BJ (cell line): ENCODE results near the gene PPP6R3. TPM values are rescaled to one million over a fixed set of nuclear protein-coding genes. Genes with fewer than 3 reads are reported as not detected.

Source experiments
- CTCF ChIA-PET: fragments of 350-600 bp; formaldehyde crosslinking; extraction: SDS; loops from one replicate; lab custom pipeline; 2021; ENCODE audit warnings: antibody characterized with exemption, inconsistent platforms; lab: Yijun Ruan, JAX
- POLR2A ChIA-PET: fragments of 300-600 bp; sonication (Branson Sonifier 250); formaldehyde crosslinking; extraction: SDS; loops from one replicate; lab custom pipeline; 2021; ENCODE audit warnings: antibody characterized with exemption; lab: Charles Lee
- DNase-seq: peaks from one replicate; pipeline ENCODE4 v3.0.0-alpha.2; 2011; ENCODE audit warnings: low read depth
- H3K27me3 ChIP-seq: 2 replicates; pipeline ENCODE4 v1.6.0; 2011; ENCODE audit warnings: low read length; ENCODE audit not compliant: control insufficient read depth, insufficient read depth
- H3K36me3 ChIP-seq: 2 replicates; pipeline ENCODE4 v1.5.1; 2011; ENCODE audit warnings: low read length; ENCODE audit not compliant: control insufficient read depth, insufficient read depth
- H3K4me3 ChIP-seq: 2 replicates; pipeline ENCODE4 v1.5.1; 2011; ENCODE audit warnings: low read depth, mild to moderate bottlenecking, control low read depth, low read length
- CTCF ChIP-seq: IDR thresholded peaks from 2 replicates; pipeline ENCODE4 v1.5.1; 2011; ENCODE audit warnings: low read depth, mild to moderate bottlenecking, control low read depth, inconsistent platforms, low read length, moderate library complexity; ENCODE audit not compliant: insufficient read depth
- polyA plus RNA-seq: library from polyadenylated mRNA; depleted of rRNA; stranded (reverse); fragments of >200 nt; gene quantifications from 2 replicates; pipeline ENCODE4 v1.2.3, GENCODE V29; 2011

The PPP6R3 gene
- polyA plus RNA-seq, 1 experiment = 31.6 TPM

- ChIA-PET POLR2A (no interaction called here), CTCF (no interaction called here)
- no peak for DNase-seq
- no peak for TF ChIP-seq CTCF
- no peaks in the 10 kb centered on the region for H3K36me3 ChIP-seq
- H3K4me3 ChIP-seq = no peak overlapping the region
- H3K27me3 ChIP-seq = peaks cover 12% of the 10 kb centered on the region
Measured at GRCh38 chr11:68652683-68653156, 192.2 kb downstream of the PPP6R3 start.

- no peak overlapping the region for H3K4me3 ChIP-seq
- DNase-seq = no peak
- TF ChIP-seq CTCF = no peak
- CTCF ChIA-PET = no interaction called here
- H3K36me3 ChIP-seq = no peaks in the 10 kb centered on the region
- POLR2A ChIA-PET = no interaction called here
- peaks cover 8% of the 10 kb centered on the region for H3K27me3 ChIP-seq
Measured at GRCh38 chr11:68653486-68654430, 193.2 kb downstream of the PPP6R3 start.

- Histone ChIP-seq H3K4me3 (no peak overlapping the region), H3K27me3 (peaks cover 5% of the 10 kb centered on the region; the same call in 1 of the 2 replicates), H3K36me3 (no peaks in the 10 kb centered on the region)
- TF ChIP-seq CTCF = no peak
- POLR2A ChIA-PET = no interaction called here
- CTCF ChIA-PET = no interaction called here
- no peak for DNase-seq
Measured at GRCh38 chr11:68654978-68655377, 194.4 kb downstream of the PPP6R3 start.

- POLR2A ChIA-PET = no interaction called here
- Histone ChIP-seq H3K36me3 (no peaks in the 10 kb centered on the region), H3K27me3 (peaks cover 4% of the 10 kb centered on the region; the same call in 1 of the 2 replicates), H3K4me3 (no peak overlapping the region)
- TF ChIP-seq CTCF = no peak
- CTCF ChIA-PET = no interaction called here
- no peak for DNase-seq
Measured at GRCh38 chr11:68655406-68655805, 194.9 kb downstream of the PPP6R3 start.

GRCh38 chr11:68655806-68656205 is 195.3 kb downstream of the PPP6R3 start:
- H3K36me3 ChIP-seq = no peaks in the 10 kb centered on the region
- no peak overlapping the region for H3K4me3 ChIP-seq
- DNase-seq = no peak
- peaks cover 4% of the 10 kb centered on the region; the same call in 1 of the 2 replicates for H3K27me3 ChIP-seq
- no peak for TF ChIP-seq CTCF
- POLR2A ChIA-PET = no interaction called here
- CTCF ChIA-PET = no interaction called here
